ENCODE results near the gene PRORP.

PRORP gene

DNA sequence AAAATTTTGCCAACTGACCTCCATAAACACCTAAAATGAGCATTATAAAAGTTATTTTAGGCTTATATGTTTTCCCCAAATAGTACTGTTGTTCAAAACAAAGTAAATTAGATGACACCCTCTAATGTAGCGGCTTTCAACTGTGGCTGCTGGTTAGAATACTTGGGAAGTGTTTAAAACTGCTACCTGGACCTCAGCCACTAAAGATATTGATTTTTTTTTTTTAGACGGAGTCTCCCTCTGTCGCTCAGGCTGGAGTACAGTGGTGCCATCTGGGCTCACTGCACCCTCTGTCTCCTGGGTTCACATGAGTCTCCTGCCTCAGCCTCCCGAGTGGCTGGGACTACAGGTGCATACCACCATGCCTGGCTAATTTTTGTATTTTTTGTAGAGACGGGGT lies 16.2 kb downstream of the PRORP start:
- TF ChIP-seq, protein P1, sequence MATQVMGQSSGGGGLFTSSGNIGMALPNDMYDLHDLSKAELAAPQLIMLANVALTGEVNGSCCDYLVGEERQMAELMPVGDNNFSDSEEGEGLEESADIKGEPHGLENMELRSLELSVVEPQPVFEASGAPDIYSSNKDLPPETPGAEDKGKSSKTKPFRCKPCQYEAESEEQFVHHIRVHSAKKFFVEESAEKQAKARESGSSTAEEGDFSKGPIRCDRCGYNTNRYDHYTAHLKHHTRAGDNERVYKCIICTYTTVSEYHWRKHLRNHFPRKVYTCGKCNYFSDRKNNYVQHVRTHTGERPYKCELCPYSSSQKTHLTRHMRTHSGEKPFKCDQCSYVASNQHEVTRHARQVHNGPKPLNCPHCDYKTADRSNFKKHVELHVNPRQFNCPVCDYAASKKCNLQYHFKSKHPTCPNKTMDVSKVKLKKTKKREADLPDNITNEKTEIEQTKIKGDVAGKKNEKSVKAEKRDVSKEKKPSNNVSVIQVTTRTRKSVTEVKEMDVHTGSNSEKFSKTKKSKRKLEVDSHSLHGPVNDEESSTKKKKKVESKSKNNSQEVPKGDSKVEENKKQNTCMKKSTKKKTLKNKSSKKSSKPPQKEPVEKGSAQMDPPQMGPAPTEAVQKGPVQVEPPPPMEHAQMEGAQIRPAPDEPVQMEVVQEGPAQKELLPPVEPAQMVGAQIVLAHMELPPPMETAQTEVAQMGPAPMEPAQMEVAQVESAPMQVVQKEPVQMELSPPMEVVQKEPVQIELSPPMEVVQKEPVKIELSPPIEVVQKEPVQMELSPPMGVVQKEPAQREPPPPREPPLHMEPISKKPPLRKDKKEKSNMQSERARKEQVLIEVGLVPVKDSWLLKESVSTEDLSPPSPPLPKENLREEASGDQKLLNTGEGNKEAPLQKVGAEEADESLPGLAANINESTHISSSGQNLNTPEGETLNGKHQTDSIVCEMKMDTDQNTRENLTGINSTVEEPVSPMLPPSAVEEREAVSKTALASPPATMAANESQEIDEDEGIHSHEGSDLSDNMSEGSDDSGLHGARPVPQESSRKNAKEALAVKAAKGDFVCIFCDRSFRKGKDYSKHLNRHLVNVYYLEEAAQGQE (IDR thresholded peaks at IDR 0.05; ENCODE audit: insufficient read depth in 1 of 2, low read depth in 2 of 2, low read length in 2 of 2) = no peak
- no peak for TF ChIP-seq POLR2AphosphoS5 (IDR thresholded peaks at IDR 0.05; ENCODE audit: low read depth, low read length)
- no peak for TF ChIP-seq SIN3A (IDR thresholded peaks at IDR 0.05; ENCODE audit: borderline replicate concordance, insufficient read depth, low read length)
- TF ChIP-seq FOXP2 (optimal IDR thresholded peaks at IDR 0.05; ENCODE audit: borderline replicate concordance, extremely low read depth, extremely low read length, insufficient read depth) = no peak
- TF ChIP-seq TAF1 (IDR thresholded peaks at IDR 0.05; ENCODE audit: borderline replicate concordance, insufficient read depth, low read length) = no peak

DNA sequence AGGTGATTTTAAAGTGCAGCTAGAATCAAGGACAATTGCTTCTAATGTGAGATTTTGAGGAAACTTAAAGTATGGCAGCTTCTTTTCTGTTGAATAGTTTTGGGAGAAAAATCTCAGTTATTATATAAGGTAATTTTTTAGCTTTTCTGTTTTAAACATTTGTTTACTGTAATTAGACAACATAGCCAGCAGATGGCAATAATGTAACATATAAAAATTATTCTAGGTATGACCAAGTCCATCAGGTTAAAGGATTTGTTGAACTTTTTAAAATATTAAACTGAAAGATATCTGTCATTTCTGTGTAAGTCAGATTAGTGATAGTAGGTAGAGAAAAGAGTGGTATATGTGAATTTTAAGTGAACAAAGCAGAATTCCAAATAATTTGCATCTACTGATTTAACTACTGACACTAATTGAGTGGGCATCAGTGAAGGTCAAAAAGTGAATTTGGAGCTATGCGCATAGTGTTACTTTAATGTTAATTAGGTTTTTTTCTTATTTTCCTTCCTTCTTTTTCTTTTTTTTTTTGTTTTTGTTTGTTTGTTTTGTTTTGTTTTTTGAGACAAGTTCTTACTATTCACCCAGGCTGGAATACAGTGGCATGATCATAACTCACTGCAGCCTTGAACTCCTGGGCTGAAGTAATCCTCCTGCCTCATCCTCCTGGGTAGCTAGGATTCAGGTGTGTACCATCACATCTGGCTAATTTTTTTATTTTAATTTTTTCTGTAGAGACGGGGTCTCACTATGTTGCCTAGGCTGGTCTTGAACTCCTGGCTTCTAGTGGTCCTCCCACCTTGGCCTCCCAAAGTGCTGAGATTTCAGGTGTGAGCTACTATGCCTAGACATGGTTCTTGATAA lies 18.6 kb downstream of the PRORP start:
- TF ChIP-seq TAF1 (IDR thresholded peaks at IDR 0.05; ENCODE audit: borderline replicate concordance, insufficient read depth, low read length) (no peak), FOXP2 (optimal IDR thresholded peaks at IDR 0.05; ENCODE audit: borderline replicate concordance, extremely low read depth, extremely low read length, insufficient read depth) (no peak), SIN3A (IDR thresholded peaks at IDR 0.05; ENCODE audit: borderline replicate concordance, insufficient read depth, low read length) (no peak), POLR2AphosphoS5 (IDR thresholded peaks at IDR 0.05; ENCODE audit: low read depth, low read length) (no peak)
- TF ChIP-seq, protein P1 (IDR thresholded peaks at IDR 0.05; ENCODE audit: insufficient read depth in 1 of 2, low read depth in 2 of 2, low read length in 2 of 2) = no peak

DNA sequence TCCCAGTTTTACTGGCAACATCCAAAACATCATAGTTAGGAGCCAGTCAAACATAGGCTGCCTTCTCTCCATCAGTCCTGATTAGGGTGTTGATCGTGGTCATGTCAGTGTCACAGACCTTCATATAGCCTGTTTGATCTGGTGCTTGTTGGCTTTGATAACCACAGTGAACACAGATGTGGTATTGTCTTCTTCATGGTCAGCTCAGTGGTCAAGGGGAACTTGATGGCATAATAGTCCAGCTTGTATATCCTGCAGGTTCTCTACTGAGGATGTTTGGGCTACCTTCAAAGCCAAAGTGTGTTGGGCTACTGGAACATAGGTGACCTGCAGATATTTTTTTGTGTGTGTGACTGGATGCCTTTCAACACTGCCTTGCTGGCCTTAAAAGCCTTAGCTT lies 21.7 kb downstream of the PRORP start:
- TF ChIP-seq FOXP2 (optimal IDR thresholded peaks at IDR 0.05; ENCODE audit: borderline replicate concordance, extremely low read depth, extremely low read length, insufficient read depth) (no peak), POLR2AphosphoS5 (IDR thresholded peaks at IDR 0.05; ENCODE audit: low read depth, low read length) (no peak), TAF1 (IDR thresholded peaks at IDR 0.05; ENCODE audit: borderline replicate concordance, insufficient read depth, low read length) (no peak), SIN3A (IDR thresholded peaks at IDR 0.05; ENCODE audit: borderline replicate concordance, insufficient read depth, low read length) (no peak)

DNA sequence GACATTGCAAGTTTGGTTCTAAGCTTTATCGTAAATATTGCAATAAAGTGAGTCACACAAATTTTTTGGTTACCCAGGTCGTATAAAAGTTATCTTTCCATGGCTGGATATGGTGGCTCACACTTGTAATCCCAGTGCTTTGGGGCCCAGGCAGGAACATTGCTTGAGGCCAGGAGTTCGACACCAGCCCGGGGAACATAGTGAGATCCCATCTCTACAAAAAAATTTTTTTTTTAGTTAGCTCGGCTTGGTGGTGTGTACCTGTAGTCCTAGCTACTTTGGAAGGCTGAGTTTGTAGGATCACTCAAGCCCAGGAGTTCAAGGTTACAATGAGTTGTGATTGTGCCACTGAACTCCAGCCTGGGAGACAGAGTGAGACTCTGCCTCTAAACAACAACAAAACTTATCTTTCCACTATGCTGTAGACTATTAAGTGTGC lies 24.4 kb downstream of the PRORP start:
- no peak for TF ChIP-seq FOXP2 (optimal IDR thresholded peaks at IDR 0.05; ENCODE audit: borderline replicate concordance, extremely low read depth, extremely low read length, insufficient read depth)
- no peak for TF ChIP-seq TAF1 (IDR thresholded peaks at IDR 0.05; ENCODE audit: borderline replicate concordance, insufficient read depth, low read length)
- no peak for TF ChIP-seq POLR2AphosphoS5 (IDR thresholded peaks at IDR 0.05; ENCODE audit: low read depth, low read length)

DNA sequence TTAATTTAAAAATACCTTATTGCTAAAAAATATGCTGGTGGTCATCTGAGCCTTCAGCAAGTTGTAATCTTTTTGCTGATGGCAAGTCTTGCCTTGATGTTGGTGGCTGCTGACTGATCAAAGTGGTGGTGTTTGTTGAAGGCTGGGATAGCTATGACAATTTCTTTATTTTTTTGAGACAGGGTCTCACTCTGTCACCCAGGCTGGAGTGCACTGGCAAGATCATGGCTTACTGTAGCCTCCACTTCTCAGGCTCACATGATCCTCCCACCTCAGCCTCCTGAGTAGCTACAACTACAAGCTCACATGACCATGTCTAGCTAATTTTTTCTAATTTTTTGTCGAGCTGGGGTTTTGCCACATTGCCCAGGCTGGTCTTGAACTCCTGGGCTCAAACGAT lies 24.8 kb downstream of the PRORP start:
- TF ChIP-seq, protein P1 (IDR thresholded peaks at IDR 0.05; ENCODE audit: insufficient read depth in 1 of 2, low read depth in 2 of 2, low read length in 2 of 2) = no peak

DNA sequence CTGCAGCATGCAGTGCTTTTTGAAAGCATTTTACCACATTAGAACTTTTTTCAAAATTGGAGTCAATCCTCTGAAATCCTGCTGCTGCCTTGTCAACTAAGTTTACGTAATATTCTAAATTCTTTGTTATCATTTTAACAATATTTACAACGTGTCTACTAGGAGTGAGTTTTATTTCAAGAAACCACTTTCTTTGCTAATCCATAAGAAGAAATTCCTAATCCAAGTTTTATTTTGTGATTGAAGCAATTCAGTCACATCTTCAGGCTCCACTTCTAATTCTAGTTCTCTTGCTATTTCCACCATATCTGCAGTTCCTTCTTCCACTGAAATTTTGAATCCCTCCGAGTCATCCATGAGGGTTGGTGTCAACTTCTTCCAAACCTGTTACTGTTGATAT lies 25.4 kb downstream of the PRORP start:
- no peak for TF ChIP-seq SIN3A (IDR thresholded peaks at IDR 0.05; ENCODE audit: borderline replicate concordance, insufficient read depth, low read length)
- TF ChIP-seq, protein P1 (IDR thresholded peaks at IDR 0.05; ENCODE audit: insufficient read depth in 1 of 2, low read depth in 2 of 2, low read length in 2 of 2) = no peak
- TF ChIP-seq TAF1 (IDR thresholded peaks at IDR 0.05; ENCODE audit: borderline replicate concordance, insufficient read depth, low read length) = no peak
- no peak for TF ChIP-seq FOXP2 (optimal IDR thresholded peaks at IDR 0.05; ENCODE audit: borderline replicate concordance, extremely low read depth, extremely low read length, insufficient read depth)
- no peak for TF ChIP-seq POLR2AphosphoS5 (IDR thresholded peaks at IDR 0.05; ENCODE audit: low read depth, low read length)

All from PFSK-1 (cell line).